Measurements from ENCODE around the gene MEGF8. TPM values are rescaled to one million over a fixed set of nuclear protein-coding genes. Genes with fewer than 3 reads are reported as not detected.

The MEGF8 gene
- total RNA-seq, 1 donor from 2014 or later = 32.8 TPM

DNA sequence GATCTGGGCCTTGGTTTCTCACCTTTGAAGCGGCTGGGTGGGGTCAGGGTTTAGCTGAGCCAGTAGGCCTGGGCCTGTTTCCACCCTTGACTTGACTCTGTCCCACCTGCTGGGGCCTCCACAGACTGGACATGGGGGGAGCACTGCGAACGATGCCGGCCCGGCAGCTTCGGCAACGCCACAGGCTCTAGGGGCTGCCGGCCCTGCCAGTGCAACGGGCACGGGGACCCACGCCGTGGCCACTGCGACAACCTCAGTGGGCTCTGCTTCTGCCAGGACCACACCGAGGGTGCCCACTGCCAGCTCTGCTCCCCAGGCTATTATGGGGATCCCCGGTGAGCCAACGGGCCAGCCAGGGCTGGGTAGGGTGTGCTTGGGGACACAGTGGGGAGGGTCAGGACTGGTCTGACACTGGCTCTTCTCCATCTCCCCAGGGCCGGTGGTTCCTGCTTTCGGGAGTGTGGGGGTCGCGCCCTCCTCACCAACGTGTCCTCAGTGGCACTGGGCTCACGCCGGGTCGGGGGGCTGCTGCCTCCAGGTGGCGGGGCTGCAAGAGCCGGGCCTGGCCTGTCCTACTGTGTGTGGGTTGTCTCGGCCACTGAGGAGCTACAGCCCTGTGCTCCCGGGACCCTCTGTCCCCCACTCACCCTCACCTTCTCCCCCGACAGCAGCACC is 28.0 kb downstream of the MEGF8 start:
- DNase-seq (ENCODE audit: low spot score) = no peak

DNA sequence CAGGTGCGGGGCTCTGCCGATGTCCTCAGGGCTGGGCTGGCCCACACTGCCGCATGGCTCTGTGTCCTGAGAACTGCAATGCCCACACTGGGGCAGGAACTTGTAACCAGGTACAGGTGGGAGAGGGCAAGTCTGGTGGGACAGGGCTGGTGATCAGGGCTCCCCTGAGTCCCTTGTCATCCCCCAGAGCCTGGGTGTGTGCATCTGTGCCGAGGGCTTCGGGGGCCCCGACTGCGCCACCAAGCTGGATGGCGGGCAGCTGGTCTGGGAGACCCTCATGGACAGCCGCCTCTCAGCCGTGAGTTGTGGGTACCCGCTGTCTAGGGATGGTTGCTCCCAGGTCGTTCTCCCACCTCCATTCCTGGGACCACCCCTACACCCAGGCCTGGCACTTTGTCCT is 30.5 kb downstream of the MEGF8 start:
- DNase-seq (ENCODE audit: low spot score) = no peak

DNA sequence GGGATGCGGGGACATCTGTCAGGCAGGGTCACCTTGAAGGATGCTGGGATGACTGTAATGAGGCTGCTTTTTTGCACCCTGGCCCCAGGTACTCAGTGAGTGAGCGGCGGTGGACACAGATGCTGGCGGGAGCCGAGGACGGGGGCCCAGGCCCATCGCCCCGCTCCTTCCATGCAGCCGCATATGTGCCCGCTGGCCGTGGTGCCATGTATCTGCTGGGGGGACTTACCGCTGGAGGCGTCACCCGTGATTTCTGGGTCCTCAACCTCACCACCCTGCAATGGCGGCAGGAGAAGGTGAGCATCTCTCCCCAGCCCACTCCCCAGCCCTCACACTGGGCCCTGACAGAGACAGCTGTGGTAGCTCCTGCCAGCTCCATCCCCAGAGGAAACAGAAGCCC is 31.3 kb downstream of the MEGF8 start:
- DNase-seq (ENCODE audit: low spot score) = no peak

DNA sequence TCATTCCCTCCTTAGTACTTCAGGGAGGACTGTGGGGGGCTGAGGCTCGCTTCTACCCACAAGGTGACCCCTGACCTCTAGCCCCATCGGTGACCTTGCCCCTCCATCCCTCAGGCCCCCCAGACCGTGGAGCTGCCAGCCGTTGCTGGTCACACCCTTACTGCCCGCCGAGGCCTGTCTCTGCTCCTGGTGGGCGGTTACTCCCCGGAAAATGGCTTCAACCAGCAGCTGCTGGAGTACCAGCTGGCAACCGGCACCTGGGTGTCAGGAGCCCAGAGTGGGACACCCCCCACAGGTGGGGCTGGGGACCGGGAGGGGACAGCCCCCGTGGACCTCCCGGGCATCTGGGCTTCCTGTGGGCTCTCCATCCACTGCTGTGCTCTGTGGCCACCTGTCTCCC is 31.9 kb downstream of the MEGF8 start:
- no peak for DNase-seq (ENCODE audit: low spot score)

DNA sequence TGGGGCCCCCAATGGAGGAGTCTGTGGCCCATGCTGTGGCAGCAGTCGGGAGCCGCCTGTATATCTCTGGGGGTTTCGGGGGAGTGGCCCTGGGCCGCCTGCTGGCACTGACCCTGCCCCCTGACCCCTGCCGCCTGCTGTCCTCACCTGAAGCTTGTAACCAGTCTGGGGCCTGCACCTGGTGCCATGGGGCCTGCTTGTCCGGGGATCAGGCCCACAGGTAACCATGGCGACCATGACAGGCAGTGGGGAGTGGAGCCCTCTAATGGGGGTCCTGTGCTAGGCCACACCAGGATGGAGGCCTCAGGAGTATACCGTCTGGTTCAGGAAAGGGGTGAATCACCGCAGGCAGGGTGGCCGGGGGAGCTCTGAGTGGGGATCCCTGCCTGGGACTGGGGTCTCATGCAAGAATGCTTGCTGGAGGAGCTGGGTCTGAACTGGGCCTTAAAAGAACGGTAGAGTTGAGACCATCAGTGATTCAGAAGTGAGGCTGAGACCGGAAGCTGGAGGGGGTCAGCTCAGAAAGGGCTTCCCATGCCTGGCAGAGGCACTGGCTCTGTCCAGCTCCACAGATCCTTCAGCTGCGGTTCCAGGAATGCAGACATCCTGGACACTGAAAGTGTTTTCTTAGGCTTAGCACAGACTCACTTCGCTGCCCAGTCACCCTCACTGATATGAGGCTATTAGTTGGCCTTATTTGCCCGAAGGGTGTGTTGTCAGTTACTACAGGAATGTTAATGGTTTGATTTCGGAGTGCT is 35.5 kb downstream of the MEGF8 start:
- DNase-seq (ENCODE audit: low spot score) = no peak

DNA sequence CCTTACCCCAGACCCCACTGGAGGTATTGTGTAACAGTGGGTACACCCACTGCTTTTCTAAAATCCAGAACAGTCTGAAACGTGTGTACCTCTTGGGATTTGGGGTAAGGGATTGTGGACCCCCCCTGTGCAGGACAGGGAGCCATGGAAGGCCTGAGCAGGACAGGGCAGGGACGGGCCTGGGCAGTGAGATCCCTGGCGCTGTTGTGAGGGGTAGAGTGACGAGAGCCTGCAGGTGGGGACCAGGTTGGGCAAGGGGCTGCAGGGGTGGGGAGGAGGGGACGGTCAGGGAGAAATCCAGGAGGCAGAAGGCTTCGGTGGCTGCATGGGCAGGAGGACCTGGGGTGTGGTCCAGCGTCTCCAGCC is 36.1 kb downstream of the MEGF8 start:
- DNase-seq (ENCODE audit: low spot score) = no peak

DNA sequence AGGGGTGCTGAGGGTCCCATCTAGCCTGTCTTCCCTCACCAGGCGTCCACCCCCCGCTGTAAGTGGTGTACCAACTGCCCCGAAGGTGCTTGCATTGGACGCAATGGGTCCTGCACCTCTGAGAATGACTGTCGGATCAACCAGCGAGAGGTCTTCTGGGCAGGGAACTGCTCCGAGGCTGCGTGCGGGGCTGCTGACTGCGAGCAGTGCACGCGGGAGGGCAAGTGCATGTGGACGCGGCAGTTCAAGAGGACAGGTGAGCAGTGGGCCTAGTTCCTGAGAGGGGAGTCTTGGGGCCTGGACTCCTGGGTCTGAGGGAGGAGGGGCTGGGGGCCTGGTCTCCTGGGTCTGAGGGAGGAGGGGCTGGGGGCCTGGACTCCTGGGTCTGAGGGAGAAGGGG is 36.9 kb downstream of the MEGF8 start:
- no peak for DNase-seq (ENCODE audit: low spot score)

DNA sequence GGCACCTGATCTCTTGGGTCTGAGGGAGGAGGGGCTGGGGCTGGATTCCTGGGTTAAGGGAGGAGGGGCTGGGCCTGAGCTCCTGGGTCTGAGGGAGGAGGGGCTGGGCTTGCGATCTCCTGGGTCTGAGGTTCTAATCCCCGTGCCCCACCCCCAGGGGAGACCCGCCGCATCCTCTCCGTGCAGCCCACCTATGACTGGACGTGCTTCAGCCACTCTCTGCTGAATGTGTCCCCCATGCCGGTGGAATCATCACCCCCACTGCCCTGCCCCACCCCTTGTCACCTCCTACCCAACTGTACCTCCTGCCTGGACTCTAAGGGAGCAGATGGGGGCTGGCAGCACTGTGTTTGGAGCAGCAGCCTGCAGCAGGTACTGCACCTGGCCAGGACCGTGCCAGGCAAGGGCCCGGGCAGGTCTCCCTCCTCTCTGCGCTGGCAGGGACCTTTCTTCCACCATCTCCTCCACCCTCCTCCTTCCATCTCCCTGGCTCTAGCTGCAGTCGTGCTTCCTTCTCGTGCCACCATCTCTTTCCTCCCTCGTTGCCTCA is 37.5 kb downstream of the MEGF8 start:
- DNase-seq (ENCODE audit: low spot score) = no peak

DNA sequence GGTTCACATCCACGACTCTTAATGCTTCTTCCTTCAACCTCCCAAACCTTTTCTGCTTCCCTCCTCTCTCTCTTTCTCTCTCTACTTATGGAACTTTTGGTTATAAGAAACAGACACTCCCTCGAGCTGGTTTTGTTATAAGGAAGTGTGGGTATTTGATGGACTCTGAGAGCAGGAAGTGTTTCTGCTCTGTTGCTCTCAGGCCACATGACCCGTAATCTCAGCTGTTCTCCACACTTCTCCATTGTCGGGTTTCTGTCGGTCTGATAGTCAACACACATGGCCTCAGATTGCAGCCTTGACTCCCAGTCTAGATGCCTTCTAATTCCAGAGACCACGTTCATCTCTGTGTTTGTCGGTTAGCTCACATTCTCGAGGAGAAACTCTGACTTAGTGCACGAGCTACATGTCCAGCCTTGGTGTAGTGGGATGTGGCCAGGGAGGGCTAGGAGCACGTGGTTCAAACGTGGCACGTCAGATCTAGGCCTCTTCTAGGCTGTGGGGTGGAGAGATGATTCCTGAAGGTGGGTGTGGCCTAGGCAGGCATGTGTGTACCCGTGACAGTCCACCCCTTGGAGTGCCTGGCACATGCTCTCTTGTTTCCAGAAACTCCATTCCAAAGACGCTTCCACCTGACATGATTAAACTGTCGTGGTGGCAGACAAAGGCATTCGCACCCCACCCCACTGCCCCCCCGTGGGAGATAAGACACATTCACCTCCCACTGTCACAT is 38.3 kb downstream of the MEGF8 start:
- DNase-seq (ENCODE audit: low spot score) = no peak

DNA sequence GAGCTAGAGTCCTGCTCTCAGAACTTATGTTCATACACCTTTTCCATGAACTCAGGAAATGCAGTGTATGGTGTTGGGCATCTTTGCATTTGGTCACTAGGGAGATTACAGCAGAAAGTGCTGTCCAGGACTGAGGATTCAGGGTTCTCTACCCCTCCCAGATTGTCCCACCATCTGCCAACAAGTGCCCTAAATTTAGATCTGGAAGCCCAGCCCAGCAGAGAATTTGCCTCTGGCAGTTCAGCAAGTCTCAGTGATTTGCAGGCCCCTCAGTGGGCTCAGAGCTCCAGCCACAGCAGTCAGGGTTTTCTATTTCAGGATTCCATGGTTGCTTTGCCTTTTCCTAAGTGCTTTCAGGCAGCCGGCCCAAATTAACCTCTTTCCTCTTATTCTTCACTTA is 41.2 kb downstream of the MEGF8 start:
- no peak for DNase-seq (ENCODE audit: low spot score)

DNA sequence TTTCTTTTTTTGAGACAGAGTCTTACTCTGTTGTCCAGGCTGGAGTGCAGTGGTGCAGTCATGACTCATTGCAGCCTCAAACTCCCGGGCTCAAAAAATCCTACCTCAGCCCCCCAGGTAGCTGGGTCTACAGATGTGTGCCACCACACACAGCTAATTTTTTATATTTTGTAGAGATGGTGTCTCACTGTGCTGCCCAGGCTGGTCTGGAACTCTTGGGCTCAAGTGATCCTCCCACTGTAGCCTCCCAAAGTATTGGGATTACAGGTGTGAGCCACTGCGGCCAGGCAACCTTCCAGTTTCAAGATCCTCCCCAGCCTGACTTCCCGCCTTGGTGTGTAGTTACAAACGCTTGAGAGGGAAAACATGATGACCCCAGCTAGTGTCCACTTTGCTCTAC is 42.5 kb downstream of the MEGF8 start:
- no peak for DNase-seq (ENCODE audit: low spot score)

DNA sequence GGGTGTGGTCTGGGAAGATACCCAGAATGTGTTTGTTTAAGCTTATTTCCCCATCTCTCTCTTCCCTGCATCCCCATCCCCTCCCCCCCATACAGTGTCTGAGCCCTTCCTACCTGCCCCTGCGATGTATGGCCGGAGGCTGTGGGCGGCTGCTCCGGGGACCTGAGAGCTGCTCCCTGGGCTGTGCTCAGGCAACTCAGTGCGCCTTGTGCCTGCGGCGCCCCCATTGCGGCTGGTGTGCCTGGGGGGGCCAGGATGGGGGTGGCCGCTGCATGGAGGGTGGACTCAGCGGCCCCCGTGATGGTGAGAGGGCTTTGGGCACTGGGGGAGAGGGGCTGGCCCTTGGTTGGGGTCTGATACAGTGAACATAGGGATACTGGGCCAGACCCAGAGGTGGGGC is 42.9 kb downstream of the MEGF8 start:
- DNase-seq (ENCODE audit: low spot score) = no peak

DNA sequence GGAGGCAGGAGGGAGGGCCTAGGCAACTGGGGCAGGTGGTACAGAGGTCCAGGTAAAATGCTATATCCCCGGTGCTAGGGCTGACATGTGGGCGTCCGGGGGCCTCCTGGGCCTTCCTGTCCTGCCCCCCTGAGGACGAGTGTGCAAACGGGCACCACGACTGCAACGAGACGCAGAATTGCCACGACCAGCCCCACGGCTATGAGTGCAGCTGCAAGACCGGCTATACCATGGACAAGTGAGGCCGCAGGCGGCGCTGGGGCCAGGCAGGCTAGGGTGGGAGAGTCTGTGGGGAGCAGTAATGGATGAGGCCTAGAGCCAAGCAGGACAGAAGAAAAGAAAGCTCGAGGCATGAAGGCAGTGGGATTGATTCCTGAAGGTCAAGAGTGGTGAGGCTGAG is 43.3 kb downstream of the MEGF8 start:
- no peak for DNase-seq (ENCODE audit: low spot score)

DNA sequence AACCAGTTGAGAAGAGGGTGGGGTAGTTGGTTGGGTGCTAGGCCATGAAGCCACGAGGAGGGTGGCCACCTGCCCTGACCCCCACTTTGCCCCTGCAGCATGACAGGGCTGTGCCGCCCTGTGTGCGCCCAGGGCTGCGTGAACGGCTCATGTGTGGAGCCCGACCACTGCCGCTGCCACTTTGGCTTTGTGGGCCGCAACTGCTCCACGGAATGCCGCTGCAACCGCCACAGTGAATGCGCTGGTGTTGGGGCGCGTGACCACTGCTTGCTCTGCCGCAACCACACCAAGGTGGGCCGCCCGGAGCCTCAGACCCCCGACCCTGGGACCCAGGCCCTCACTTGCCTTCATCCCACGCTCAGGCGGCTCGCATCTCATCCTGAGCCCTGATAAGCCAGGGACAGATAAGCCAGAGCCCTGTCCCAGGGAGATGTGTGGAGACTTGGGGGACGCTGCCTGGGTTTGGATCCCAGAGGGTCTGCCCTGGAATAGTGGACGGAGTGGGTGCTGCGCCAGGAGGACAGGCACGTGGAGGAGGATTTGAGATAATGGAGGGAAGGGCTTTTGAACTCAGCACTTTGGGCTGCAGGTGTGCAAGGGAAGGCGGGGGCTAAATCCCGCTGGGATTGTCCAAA is 44.1 kb downstream of the MEGF8 start:
- no peak for DNase-seq (ENCODE audit: low spot score)

DNA sequence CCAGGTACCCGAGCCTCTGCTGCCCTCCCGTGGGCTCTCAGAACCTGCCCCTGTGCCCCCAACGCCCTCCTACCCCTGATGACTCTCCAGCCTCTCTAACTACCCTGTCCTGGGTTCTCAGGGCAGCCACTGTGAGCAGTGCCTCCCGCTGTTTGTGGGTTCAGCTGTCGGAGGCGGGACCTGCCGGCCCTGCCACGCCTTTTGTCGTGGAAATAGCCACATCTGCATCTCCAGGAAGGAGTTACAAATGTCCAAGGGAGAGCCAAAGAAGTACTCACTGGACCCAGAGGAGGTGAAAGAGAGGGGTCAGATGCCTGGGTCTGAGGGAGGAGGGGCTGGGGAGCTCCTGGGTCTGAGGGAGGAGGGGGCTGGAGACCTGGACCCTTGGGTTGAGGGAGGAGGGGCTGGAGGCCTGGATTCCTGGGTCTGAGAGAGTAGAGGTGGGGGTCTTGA is 44.7 kb downstream of the MEGF8 start:
- DNase-seq (ENCODE audit: low spot score) = no peak

DNA sequence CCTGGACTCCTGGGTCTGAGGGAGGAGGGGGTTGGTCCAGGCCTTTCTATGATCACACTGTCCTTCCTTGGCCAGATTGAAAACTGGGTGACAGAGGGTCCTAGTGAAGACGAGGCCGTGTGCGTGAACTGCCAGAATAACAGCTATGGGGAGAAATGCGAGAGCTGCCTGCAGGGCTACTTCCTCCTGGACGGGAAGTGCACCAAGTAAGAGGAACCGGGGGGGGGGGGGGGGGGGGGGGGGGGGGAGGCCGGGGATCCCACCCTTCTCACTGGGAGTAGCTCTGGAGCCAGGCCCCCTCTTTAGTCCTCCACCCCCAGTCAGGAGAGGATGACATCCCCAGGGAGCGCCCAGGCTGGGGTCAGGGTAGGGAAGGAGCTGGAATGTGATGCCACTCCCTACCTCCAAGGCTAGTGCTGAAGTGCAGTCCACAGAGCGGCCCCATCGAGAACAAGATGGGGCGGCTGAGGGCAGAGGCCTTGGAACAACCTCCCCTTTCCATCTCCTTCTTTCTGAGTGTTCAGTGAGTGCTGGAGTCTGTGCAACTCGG is 45.3 kb downstream of the MEGF8 start:
- no peak for DNase-seq (ENCODE audit: low spot score)

DNA sequence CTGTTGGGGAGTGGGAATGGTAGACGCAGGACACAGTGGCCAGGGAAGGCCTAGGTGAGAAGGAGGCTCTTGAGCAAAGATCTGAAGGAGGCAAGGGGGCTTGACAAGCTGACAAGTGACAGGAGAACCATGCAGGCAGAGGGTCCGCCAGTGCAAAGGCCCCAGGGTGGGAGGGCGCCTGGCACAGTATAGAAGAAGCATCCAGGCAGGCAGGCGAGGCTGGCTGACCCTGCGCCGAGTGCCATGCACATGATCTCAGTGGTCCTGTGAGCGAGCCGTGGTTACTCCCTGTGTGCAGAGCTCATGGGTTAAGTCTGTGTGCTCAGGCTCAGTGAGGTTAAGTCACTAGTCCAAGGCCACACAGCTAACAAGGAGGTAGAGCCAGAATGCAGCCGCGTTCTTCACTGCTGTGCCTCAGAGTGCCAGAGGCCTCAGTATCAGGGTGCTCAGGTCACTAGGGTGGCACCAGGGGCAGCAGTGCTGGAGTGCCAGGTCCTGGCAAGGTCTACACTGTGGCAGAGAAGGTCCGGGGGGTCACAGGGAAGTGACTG is 49.5 kb downstream of the MEGF8 start:
- DNase-seq (ENCODE audit: low spot score) = no peak

DNA sequence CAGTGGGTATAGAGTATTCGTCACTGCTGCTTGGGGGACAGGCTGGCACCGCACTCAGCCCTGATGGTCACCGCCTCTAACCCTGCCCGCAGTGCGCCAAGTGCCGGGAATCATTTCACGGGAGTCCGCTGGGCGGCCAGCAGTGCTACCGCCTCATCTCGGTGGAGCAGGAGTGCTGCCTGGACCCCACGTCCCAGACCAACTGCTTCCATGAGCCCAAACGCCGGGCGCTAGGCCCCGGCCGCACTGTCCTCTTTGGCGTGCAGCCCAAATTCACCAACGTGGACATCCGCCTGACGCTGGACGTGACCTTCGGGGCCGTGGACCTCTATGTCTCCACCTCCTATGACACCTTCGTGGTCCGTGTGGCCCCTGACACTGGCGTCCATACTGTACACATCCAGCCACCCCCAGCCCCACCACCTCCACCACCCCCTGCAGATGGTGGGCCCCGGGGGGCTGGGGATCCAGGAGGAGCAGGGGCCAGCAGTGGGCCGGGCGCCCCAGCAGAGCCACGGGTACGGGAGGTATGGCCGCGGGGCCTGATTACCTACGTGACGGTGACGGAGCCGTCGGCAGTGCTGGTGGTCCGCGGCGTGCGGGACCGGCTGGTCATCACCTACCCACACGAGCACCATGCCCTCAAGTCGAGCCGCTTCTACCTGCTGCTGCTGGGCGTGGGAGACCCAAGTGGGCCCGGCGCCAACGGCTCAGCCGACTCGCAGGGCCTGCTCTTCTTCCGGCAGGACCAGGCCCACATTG is 50.2 kb downstream of the MEGF8 start:
- DNase-seq (ENCODE audit: low spot score) = no peak

DNA sequence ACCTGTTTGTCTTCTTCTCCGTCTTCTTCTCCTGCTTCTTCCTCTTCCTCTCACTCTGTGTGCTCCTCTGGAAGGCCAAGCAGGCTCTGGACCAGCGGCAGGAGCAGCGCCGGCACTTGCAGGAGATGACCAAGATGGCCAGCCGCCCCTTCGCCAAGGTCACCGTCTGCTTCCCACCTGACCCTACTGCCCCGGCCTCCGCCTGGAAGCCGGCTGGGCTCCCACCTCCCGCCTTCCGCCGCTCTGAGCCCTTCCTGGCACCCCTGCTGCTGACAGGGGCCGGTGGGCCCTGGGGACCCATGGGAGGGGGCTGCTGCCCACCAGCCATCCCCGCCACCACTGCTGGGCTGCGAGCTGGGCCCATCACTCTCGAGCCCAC is 50.7 kb downstream of the MEGF8 start:
- DNase-seq (ENCODE audit: low spot score) = no peak

DNA sequence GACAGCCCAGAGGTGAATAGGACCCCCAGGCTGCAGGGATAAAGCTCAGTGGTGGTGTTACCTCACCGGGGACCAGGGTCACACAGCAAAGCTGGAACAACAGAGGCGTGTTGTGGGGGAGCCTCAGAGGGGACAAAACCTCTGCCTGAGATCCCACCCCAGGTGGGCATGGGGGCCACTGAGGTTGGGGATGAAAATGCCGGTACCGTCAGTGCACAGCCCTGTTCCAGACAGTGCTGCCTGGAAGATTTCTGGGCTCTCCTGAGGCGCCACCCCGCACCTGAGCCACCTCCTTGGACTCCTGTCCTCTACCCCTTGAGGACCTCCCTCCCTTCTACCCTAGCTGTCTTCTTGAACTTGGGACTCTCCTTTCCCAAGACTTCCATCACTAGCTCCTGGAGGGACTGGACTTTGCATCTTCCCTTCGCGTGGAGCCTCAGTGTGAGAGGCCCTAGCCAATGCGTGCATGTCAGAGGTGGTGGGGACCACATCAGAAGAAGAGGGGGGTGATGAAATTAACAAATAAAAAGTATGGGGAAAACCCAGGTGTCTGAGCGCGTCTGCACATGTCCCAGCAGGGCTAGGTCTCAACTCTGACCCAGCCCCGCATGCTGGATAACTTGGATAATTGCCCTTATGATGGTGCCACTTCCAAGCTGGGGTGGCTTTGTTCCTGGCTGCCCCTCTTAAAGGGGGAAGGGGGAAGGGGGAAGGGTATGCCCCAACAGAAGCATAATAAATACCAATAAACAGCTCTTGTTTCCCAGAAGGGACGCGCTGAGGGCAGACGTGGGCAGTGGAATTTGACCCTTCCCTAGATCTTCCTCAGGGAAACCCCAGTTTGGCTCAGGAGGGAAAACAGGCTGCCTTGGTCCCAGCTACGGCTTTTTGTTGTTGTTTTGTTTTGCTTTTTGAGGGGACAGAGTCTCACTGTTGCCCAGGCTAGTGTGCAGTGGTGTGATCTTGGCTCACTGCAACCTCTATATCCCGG is 53.1 kb downstream of the MEGF8 start:
- no peak for DNase-seq (ENCODE audit: low spot score)

All from mucosa of gallbladder (tissue), 1 donor.